Measurements from ENCODE around the gene MZF1.

The MZF1 gene

GRCh38 chr19:58575183-58576041, 2.3 kb upstream of the MZF1 start:
- TF ChIP-seq FOXM1 (IDR thresholded peaks at IDR 0.05; ENCODE audit: borderline replicate concordance), result no peak
- TF ChIP-seq L3MBTL2 (conservative IDR thresholded peaks at IDR 0.05), result peak; percentile 90
- peak; percentile 99 for TF ChIP-seq ZNF384 (IDR thresholded peaks at IDR 0.05)
- TF ChIP-seq FOXA1 (IDR thresholded peaks at IDR 0.05), result no peak
- no peak for TF ChIP-seq FOXK2 (IDR thresholded peaks at IDR 0.05)
- no peak for TF ChIP-seq NFRKB (IDR thresholded peaks at IDR 0.05)
- no peak for TF ChIP-seq ARNT (IDR thresholded peaks at IDR 0.05)
- TF ChIP-seq ELF4 (IDR thresholded peaks at IDR 0.05), result no peak
- no peak for TF ChIP-seq PKNOX1 (IDR thresholded peaks at IDR 0.05)
- no peak for TF ChIP-seq LEF1 (IDR thresholded peaks at IDR 0.05; ENCODE audit: borderline replicate concordance)
- no peak for TF ChIP-seq CTBP1 (IDR thresholded peaks at IDR 0.05; ENCODE audit: borderline replicate concordance)
- peak; percentile 34; the same call in 1 of the 2 replicates for TF ChIP-seq TARDBP (IDR thresholded peaks at IDR 0.05)
- TF ChIP-seq BHLHE40 (IDR thresholded peaks at IDR 0.05; ENCODE audit: borderline replicate concordance), result no peak
- no peak for TF ChIP-seq SP1 (IDR thresholded peaks at IDR 0.05)
- no peak for TF ChIP-seq SUZ12 (IDR thresholded peaks at IDR 0.05)
- DNase-seq (ENCODE audit: extremely low spot score), result peak; percentile 81
- ChIA-PET CTCF (interaction anchor here (1.5 kb wide), 1 partner anchor 56 kb away, joined by 8 read pairs; the partner anchor contains the start of gene ZBTB45), POLR2A (interaction anchor here (0.7 to 3.3 kb wide), 12 partner anchors 14 to 249 kb away, joined by 3 to 22 read pairs (median 6); partner anchors contain the start of genes CHMP2A, TRIM28, ZBTB45 and ZNF837)

GRCh38 chr19:58573658-58574164, 576 bp upstream of the MZF1 start:
- POLR2A ChIA-PET, result interaction anchor here (2.8 kb wide), 1 partner anchor 54 kb away, joined by 13 read pairs; the partner anchor contains the start of gene ZBTB45
- CTCF ChIA-PET, result no interaction called here
- DNase-seq (ENCODE audit: extremely low spot score), result no peak
- TF ChIP-seq ELF4 (IDR thresholded peaks at IDR 0.05), result no peak
- TF ChIP-seq HDGF (IDR thresholded peaks at IDR 0.05; ENCODE audit: borderline replicate concordance), result no peak
- no peak for TF ChIP-seq LEF1 (IDR thresholded peaks at IDR 0.05; ENCODE audit: borderline replicate concordance)
- TF ChIP-seq ARNT (IDR thresholded peaks at IDR 0.05), result no peak
- no peak for TF ChIP-seq TARDBP (IDR thresholded peaks at IDR 0.05)

- ChIA-PET POLR2A (interaction anchor here (2.1 to 4.4 kb wide), 3 partner anchors 12 to 28 kb away, joined by 6 to 43 read pairs (median 7); partner anchors contain the start of genes CHMP2A and TRIM28), CTCF (interaction anchor here (0.5 kb wide), 1 partner anchor 1068 kb away, joined by 3 read pairs; no protein-coding TSS in a partner anchor)
- no peak for TF ChIP-seq HDGF (IDR thresholded peaks at IDR 0.05; ENCODE audit: borderline replicate concordance)
- no peak for TF ChIP-seq FOXK2 (IDR thresholded peaks at IDR 0.05)
- no peak for TF ChIP-seq FOXA1 (IDR thresholded peaks at IDR 0.05)
- TF ChIP-seq SUZ12 (IDR thresholded peaks at IDR 0.05), result no peak
- TF ChIP-seq CTBP1 (IDR thresholded peaks at IDR 0.05; ENCODE audit: borderline replicate concordance), result no peak
- TF ChIP-seq BHLHE40 (IDR thresholded peaks at IDR 0.05; ENCODE audit: borderline replicate concordance), result no peak
- TF ChIP-seq FOXM1 (IDR thresholded peaks at IDR 0.05; ENCODE audit: borderline replicate concordance), result no peak
- TF ChIP-seq ARNT (IDR thresholded peaks at IDR 0.05), result no peak
- TF ChIP-seq L3MBTL2 (conservative IDR thresholded peaks at IDR 0.05), result no peak
- no peak for TF ChIP-seq SP1 (IDR thresholded peaks at IDR 0.05)
- TF ChIP-seq ELF4 (IDR thresholded peaks at IDR 0.05), result no peak
- no peak for TF ChIP-seq TARDBP (IDR thresholded peaks at IDR 0.05)
- TF ChIP-seq ZNF384 (IDR thresholded peaks at IDR 0.05), result no peak
- no peak for TF ChIP-seq PKNOX1 (IDR thresholded peaks at IDR 0.05)
- no peak for TF ChIP-seq NFRKB (IDR thresholded peaks at IDR 0.05)
- no peak for TF ChIP-seq LEF1 (IDR thresholded peaks at IDR 0.05; ENCODE audit: borderline replicate concordance)
- no peak for DNase-seq (ENCODE audit: extremely low spot score)
Observed at GRCh38 chr19:58572026-58572817, 913 bp downstream of the MZF1 start.

GRCh38 chr19:58571575-58571947, 1.6 kb downstream of the MZF1 start:
- CTCF ChIA-PET, result no interaction called here
- TF ChIP-seq LEF1 (IDR thresholded peaks at IDR 0.05; ENCODE audit: borderline replicate concordance) (no peak), ZNF384 (IDR thresholded peaks at IDR 0.05) (no peak), L3MBTL2 (conservative IDR thresholded peaks at IDR 0.05) (no peak), FOXK2 (IDR thresholded peaks at IDR 0.05) (no peak), CTBP1 (IDR thresholded peaks at IDR 0.05; ENCODE audit: borderline replicate concordance) (no peak), PKNOX1 (IDR thresholded peaks at IDR 0.05) (no peak), ARNT (IDR thresholded peaks at IDR 0.05) (no peak), FOXA1 (IDR thresholded peaks at IDR 0.05) (no peak), ELF4 (IDR thresholded peaks at IDR 0.05) (no peak), BHLHE40 (IDR thresholded peaks at IDR 0.05; ENCODE audit: borderline replicate concordance) (no peak), TARDBP (IDR thresholded peaks at IDR 0.05) (no peak), HDGF (IDR thresholded peaks at IDR 0.05; ENCODE audit: borderline replicate concordance) (no peak), SUZ12 (IDR thresholded peaks at IDR 0.05) (no peak), NFRKB (IDR thresholded peaks at IDR 0.05) (no peak), SP1 (IDR thresholded peaks at IDR 0.05) (no peak), FOXM1 (IDR thresholded peaks at IDR 0.05; ENCODE audit: borderline replicate concordance) (no peak)
- POLR2A ChIA-PET, result interaction anchor here (1.9 to 4.4 kb wide), 4 partner anchors 11 to 28 kb away, joined by 5 to 43 read pairs (median 6); partner anchors contain the start of genes CHMP2A, TRIM28 and UBE2M
- DNase-seq (ENCODE audit: extremely low spot score), result no peak
